PFSK-1 (cell line): ENCODE results near the gene ZYG11A.

ENCODE experiments used
- FOXP2 ChIP-seq: optimal IDR thresholded peaks from 2 replicates; pipeline ENCODE3; 2011; ENCODE audit warnings: borderline replicate concordance, control low read depth, inconsistent platforms; ENCODE audit not compliant: insufficient read depth; ENCODE audit errors: extremely low read length, extremely low read depth
- POLR2AphosphoS5 ChIP-seq: IDR thresholded peaks from 2 replicates; pipeline ENCODE4 v1.6.1; 2012; ENCODE audit warnings: low read depth, mild to moderate bottlenecking, control low read depth, low read length, moderate library complexity
- SIN3A ChIP-seq: IDR thresholded peaks from 2 replicates; pipeline ENCODE4 v1.6.1; 2012; ENCODE audit warnings: mild to moderate bottlenecking, low read length, moderate library complexity, borderline replicate concordance; ENCODE audit not compliant: insufficient read depth
- TAF1 ChIP-seq: IDR thresholded peaks from 2 replicates; pipeline ENCODE4 v1.6.1; 2012; ENCODE audit warnings: low read length, control low read depth, borderline replicate concordance; ENCODE audit not compliant: insufficient read depth
- TF ChIP-seq, protein P1 (sequence below), 2 experiments: IDR thresholded peaks; 2 replicates each; pipeline versions ENCODE4 v1.6.1 to v1.8.0; 2011 to 2012; ENCODE audit warnings: low read depth in 2 of 2, low read length in 2 of 2, control low read depth in 1 of 2, inconsistent platforms in 1 of 2, mild to moderate bottlenecking in 1 of 2, moderate library complexity in 1 of 2; ENCODE audit not compliant: insufficient read depth in 1 of 2

DNA sequence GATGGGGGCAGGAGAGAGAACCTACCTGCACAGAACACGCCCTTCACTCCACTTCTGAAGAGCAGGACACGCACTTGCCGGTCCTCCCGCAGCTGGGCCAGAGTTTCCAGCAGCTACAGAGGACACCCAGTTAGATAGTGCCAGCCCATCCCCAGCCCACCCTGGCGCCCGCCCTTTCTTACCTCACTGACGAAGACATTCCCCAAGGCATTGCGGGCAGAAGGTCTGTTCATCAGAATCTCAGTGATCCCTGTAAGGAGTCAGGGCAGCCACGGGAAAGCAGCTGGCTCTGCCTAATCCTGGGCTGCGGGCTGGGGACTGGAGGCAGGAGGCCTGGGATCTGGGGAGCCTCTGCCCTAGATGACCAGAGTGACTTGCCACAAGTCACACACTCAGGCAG lies 69.0 kb downstream of the ZYG11A start:
- TF ChIP-seq SIN3A (no peak), TAF1 (no peak), POLR2AphosphoS5 (no peak), FOXP2 (no peak)
- TF ChIP-seq, protein P1, sequence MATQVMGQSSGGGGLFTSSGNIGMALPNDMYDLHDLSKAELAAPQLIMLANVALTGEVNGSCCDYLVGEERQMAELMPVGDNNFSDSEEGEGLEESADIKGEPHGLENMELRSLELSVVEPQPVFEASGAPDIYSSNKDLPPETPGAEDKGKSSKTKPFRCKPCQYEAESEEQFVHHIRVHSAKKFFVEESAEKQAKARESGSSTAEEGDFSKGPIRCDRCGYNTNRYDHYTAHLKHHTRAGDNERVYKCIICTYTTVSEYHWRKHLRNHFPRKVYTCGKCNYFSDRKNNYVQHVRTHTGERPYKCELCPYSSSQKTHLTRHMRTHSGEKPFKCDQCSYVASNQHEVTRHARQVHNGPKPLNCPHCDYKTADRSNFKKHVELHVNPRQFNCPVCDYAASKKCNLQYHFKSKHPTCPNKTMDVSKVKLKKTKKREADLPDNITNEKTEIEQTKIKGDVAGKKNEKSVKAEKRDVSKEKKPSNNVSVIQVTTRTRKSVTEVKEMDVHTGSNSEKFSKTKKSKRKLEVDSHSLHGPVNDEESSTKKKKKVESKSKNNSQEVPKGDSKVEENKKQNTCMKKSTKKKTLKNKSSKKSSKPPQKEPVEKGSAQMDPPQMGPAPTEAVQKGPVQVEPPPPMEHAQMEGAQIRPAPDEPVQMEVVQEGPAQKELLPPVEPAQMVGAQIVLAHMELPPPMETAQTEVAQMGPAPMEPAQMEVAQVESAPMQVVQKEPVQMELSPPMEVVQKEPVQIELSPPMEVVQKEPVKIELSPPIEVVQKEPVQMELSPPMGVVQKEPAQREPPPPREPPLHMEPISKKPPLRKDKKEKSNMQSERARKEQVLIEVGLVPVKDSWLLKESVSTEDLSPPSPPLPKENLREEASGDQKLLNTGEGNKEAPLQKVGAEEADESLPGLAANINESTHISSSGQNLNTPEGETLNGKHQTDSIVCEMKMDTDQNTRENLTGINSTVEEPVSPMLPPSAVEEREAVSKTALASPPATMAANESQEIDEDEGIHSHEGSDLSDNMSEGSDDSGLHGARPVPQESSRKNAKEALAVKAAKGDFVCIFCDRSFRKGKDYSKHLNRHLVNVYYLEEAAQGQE (IDR thresholded peaks at IDR 0.05; ENCODE audit: insufficient read depth in 1 of 2, low read depth in 2 of 2, low read length in 2 of 2): no peak
